ENCODE measurements around the gene LPIN3. TPM values are rescaled to one million over a fixed set of nuclear protein-coding genes. Genes with fewer than 3 reads are reported as not detected.

The LPIN3 gene
- total RNA-seq, 2 donors from 2014 or later, result 28.7 to 29.6 TPM

DNA sequence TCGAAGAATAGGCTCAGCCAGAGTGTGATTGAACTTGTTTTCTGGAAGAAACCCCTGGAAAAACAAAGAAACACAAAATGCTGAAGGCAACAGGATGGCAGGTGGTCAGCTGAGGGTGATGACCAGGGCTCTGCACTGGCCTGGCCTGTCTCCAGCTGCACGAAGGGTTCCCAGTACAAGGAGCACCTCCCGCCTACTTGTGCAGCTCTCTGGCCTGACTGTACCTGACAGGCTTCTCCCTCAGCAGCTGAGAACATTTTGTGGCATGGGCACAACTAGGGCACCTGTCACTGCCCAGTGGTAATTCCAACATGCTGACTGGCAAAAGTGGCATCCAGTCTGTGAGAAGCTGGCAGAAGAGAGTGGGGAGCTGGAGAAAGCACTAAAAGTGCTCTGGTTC, 64.8 kb downstream of the LPIN3 start:
- no peak overlapping the region for H3K27ac ChIP-seq
- TF ChIP-seq, protein P1, sequence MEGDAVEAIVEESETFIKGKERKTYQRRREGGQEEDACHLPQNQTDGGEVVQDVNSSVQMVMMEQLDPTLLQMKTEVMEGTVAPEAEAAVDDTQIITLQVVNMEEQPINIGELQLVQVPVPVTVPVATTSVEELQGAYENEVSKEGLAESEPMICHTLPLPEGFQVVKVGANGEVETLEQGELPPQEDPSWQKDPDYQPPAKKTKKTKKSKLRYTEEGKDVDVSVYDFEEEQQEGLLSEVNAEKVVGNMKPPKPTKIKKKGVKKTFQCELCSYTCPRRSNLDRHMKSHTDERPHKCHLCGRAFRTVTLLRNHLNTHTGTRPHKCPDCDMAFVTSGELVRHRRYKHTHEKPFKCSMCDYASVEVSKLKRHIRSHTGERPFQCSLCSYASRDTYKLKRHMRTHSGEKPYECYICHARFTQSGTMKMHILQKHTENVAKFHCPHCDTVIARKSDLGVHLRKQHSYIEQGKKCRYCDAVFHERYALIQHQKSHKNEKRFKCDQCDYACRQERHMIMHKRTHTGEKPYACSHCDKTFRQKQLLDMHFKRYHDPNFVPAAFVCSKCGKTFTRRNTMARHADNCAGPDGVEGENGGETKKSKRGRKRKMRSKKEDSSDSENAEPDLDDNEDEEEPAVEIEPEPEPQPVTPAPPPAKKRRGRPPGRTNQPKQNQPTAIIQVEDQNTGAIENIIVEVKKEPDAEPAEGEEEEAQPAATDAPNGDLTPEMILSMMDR (IDR thresholded peaks at IDR 0.05), result no peak
- no peaks in the 10 kb centered on the region for H3K9me3 ChIP-seq
- H3K4me3 ChIP-seq, result no peak overlapping the region
- peaks cover 47% of the 10 kb centered on the region for H3K36me3 ChIP-seq
- no peaks in the 10 kb centered on the region for H3K4me1 ChIP-seq (ENCODE audit: control insufficient read depth in 1 of 2, low read depth in 2 of 2)
- ATAC-seq (ENCODE audit: insufficient number of reproducible peaks, low FRiP score, low read depth), result no peak
- no peak for DNase-seq (ENCODE audit: low spot score)
- H3K27me3 ChIP-seq (replicated peaks; ENCODE audit: insufficient read depth), result no peaks in the 10 kb centered on the region

DNA sequence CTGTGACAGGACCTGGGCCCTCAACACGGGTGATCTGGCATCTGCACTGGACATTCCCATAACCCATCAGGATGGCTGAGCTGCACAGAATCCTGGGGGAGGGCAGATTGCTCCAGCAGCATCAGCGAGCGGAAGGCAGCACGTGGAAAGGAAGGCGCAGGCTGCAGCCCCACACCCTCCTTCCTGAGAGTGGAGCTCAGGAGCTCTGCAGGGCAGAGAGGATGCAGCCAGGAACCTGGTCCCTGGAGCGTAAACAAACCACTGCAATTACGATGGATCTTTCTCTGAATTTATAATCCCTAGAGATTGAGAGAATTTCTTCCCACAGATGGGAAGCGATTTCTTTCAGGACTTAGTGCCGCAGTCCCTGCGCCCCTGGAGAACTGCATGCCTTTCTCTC, 65.7 kb downstream of the LPIN3 start:
- H3K36me3 ChIP-seq, result peaks cover 48% of the 10 kb centered on the region
- H3K4me3 ChIP-seq, result no peak overlapping the region
- H3K27ac ChIP-seq, result no peak overlapping the region
- DNase-seq (ENCODE audit: low spot score), result no peak
- H3K4me1 ChIP-seq (ENCODE audit: control insufficient read depth in 1 of 2, low read depth in 2 of 2), result peaks cover 0 to 6% of the 10 kb centered on the region in 2 donors
- no peaks in the 10 kb centered on the region for H3K27me3 ChIP-seq (replicated peaks; ENCODE audit: insufficient read depth)
- no peak for ATAC-seq (ENCODE audit: insufficient number of reproducible peaks, low FRiP score, low read depth)
- TF ChIP-seq, protein P1 (IDR thresholded peaks at IDR 0.05), result no peak
- H3K9me3 ChIP-seq, result no peaks in the 10 kb centered on the region

DNA sequence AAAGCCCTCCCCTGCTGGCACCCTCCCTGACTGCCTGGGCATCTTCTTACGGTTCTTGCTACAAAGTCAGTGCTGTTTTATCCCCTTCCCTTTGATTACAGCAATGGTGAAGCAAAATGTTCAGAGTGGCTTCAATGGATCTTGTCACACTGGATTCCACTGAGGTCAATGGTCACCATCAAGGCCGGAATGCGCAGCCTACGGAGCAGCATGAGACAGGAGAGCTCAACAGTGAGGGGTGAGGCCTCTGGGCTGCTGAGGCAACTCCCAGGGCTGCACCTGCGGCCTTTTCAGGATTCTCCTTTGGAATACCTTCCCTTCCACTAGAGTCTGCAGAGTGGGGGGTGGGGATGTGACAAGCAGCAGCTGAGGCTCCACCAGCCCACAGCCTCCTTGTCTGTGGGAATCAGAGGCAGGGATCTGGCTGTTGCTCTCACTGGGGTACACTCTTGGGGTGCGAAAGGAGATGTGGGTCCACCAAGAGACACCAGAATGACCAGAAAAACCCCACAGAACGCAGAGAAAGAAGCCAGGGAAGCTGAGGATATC, 66.3 kb downstream of the LPIN3 start:
- Histone ChIP-seq H3K27ac (no peak overlapping the region), H3K9me3 (no peaks in the 10 kb centered on the region), H3K36me3 (peaks cover 48% of the 10 kb centered on the region), H3K4me3 (no peak overlapping the region), H3K4me1 (ENCODE audit: control insufficient read depth in 1 of 2, low read depth in 2 of 2) (peaks cover 0 to 12% of the 10 kb centered on the region in 2 donors), H3K27me3 (replicated peaks; ENCODE audit: insufficient read depth) (no peaks in the 10 kb centered on the region)
- no peak for ATAC-seq (ENCODE audit: insufficient number of reproducible peaks, low FRiP score, low read depth)
- TF ChIP-seq, protein P1 (IDR thresholded peaks at IDR 0.05), result no peak
- DNase-seq (ENCODE audit: low spot score), result no peak

DNA sequence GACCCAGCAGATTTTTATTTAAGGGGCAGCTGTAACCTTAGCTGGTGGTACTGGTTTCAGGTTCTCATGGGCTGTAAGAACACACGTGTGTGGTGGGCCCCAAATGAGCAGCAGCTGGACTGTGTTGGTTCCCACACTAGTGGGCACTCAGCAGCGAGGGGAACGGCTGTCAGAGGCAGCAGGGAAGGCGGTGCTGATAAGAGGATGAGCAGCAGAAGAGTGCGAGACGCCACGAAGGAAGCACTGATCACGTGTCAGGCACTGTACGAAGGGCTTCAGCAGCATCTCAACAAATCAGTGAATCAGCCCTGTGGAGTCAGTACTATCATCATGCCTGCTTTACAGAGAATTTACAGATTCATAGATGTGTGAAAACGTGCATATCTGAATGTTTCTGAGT, 67.0 kb downstream of the LPIN3 start:
- Histone ChIP-seq H3K27ac (no peak overlapping the region), H3K4me1 (ENCODE audit: control insufficient read depth in 1 of 2, low read depth in 2 of 2) (peaks cover 0 to 15% of the 10 kb centered on the region in 2 donors), H3K9me3 (no peaks in the 10 kb centered on the region), H3K27me3 (replicated peaks; ENCODE audit: insufficient read depth) (no peaks in the 10 kb centered on the region), H3K4me3 (no peak overlapping the region), H3K36me3 (peaks cover 48% of the 10 kb centered on the region)
- DNase-seq (ENCODE audit: low spot score) (no peak), ATAC-seq (ENCODE audit: insufficient number of reproducible peaks, low FRiP score, low read depth) (no peak)
- TF ChIP-seq, protein P1 (IDR thresholded peaks at IDR 0.05), result no peak

DNA sequence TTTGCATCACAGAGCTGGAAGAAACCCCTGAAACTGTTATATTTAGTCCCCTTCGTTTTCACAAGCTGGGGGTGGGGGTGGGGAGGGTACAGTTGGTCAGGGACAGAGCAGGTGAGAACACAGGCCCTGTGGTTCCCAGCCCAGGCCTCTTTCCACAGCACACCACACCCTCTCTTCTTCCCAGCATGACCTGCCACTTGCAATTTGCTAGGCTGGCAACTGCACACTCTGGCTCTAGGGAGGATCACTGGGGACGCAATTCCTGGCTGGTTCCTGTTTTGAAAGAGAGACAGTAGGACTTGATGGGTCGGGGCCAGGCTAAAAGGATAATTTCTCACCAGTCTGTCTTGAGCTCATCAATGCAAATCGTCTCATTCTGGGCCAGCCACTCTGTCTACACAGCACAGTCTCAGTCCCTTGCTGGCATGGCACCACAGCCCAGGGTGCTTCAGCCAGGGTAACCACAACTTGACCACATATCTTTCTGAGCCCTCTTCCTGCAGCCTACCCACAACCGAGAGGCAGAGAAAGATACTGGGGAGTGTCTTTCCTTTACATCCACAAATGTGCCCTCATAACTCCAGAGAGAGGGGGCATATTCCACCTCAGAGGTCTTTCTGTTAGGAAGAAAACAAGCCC, 67.7 kb downstream of the LPIN3 start:
- Histone ChIP-seq H3K4me3 (no peak overlapping the region), H3K4me1 (ENCODE audit: control insufficient read depth in 1 of 2, low read depth in 2 of 2) (peaks cover 0 to 15% of the 10 kb centered on the region in 2 donors), H3K36me3 (peaks cover 48% of the 10 kb centered on the region), H3K9me3 (no peaks in the 10 kb centered on the region), H3K27ac (no peak overlapping the region), H3K27me3 (replicated peaks; ENCODE audit: insufficient read depth) (no peaks in the 10 kb centered on the region)
- no peak for ATAC-seq (ENCODE audit: insufficient number of reproducible peaks, low FRiP score, low read depth)
- TF ChIP-seq, protein P1 (IDR thresholded peaks at IDR 0.05), result no peak
- DNase-seq (ENCODE audit: low spot score), result no peak

Measured in thoracic aorta (tissue), 2 donors.